GM20000 (cell line): ENCODE measurements around the gene C1QTNF12.

Source experiments
- DNase-seq: peaks from one replicate; pipeline ENCODE4 v3.0.0; 2012; ENCODE audit warnings: low spot score
- CTCF ChIP-seq: IDR thresholded peaks from 2 replicates; pipeline ENCODE4 v1.5.1; 2012; ENCODE audit warnings: mild to moderate bottlenecking, control low read depth; ENCODE audit errors: extremely low read depth, missing control alignments

The C1QTNF12 gene

DNA sequence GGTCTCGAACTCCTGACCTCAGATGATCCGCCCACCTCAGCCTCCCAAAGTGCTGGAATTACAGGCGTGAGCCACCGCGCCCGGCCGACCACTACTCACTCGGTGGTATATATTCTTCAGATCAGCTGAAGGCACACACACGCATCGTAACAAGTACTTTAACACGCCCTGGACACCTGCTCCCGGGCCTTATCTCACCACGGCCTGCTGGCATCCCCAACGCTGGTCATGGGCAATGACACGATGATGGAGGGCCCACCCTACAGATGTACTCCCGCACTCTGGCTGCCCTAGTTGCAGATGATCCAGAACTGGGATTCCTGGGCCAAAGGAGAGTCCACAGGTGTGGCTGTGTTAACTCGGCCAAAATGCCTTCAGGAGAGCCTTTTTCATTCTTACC is 15.5 kb upstream of the C1QTNF12 start:
- DNase-seq, result no peak
- TF ChIP-seq CTCF, result no peak

DNA sequence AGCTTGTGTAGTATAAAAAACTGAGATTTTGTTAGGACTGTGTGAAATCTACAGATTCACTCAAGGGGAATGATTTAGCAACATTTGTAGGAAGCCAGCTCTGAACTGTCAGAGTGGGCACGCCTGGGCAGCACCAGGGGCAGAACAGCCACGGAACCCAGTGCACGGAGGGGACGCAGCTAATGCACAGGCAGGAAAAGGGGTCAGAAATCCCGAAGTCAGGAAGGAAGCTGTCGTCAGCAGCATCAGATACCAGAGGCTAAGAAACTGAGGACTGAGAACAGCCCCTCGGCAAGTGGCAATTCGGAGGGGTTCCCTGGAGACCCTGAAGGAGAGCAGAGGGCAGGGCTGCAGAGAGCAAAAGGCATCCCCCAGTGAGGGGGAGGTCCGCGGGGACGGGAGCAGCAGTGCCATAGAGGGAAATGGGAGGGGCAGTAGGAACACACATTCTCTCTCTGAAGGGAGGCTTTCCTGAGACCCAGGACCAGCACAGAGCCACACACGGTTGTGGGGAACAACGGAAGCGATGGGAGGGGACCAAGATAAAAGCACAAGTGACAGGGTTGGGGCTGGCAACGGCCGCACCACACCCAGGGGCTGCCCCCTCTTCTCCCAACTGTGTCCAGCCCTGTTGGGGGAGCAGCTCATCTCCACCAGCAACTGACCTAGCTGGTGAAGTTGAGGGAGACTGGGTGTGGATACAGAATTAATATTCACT is 14.5 kb upstream of the C1QTNF12 start:
- TF ChIP-seq CTCF, result no peak
- no peak for DNase-seq

GRCh38 chr1:1259951-1260600 is 13.6 kb upstream of the C1QTNF12 start:
- TF ChIP-seq CTCF, result no peak
- DNase-seq, result no peak

DNA sequence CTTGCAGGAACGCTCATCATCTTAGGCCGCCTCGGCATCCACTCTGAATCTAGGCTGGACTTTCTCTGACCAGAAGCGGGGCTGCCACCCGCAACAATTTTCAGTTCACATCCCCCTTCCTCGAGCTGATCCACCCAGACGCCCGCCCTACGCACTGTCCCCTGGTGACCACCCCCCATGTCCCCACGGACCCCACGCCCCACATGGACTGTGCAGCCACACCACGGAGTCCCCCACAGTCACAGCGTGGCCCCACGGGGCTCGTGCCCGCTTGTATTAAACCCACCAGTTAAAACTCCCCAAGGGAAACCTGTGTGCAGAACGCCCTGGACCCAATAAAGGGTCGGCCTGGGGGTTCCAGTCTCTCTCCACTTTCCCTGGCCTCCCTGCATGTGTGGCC is 13.0 kb upstream of the C1QTNF12 start:
- no peak for TF ChIP-seq CTCF
- DNase-seq, result no peak

GRCh38 chr1:1259119-1259488 is 12.6 kb upstream of the C1QTNF12 start:
- TF ChIP-seq CTCF, result no peak
- DNase-seq, result no peak

- TF ChIP-seq CTCF, result no peak
- no peak for DNase-seq
Observed at GRCh38 chr1:1256956-1257871, 10.7 kb upstream of the C1QTNF12 start.

DNA sequence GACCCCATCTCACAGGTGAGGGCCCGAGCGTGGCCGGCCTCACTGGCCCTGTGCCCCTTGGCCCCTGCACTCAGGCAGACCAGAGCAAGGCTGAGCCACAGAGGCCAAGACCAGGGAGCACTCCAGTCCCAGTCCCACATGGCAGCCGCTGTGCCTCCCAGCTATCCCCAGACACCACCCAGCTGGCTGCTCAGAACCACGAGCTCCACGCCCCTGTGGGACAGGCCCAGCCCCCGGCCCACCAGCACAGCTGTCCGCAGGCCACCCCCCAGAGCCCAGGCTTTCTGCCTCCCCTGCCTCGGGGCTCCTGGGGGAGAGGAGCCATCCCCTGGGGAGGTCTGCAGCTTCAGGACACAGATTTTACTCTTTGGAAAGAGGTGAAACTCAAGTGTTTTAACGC is 9.1 kb upstream of the C1QTNF12 start:
- no peak for DNase-seq
- TF ChIP-seq CTCF, result no peak
